Naive thymus-derived CD4-positive, alpha-beta T cell (primary cell): Measurements from ENCODE around the gene MEGF11. TPM values are rescaled to one million over a fixed set of nuclear protein-coding genes. Genes with fewer than 3 reads are reported as not detected.
A peak's percentile ranks its signal among the peaks of the same experiment; 100 is the strongest.

ENCODE experiments used
- ATAC-seq: fragments of 150-1000 bp; cut with Tn5 transposase; 2 replicates; pipeline ENCODE4 v1.10.0; 2021; ENCODE audit warnings: mild to moderate bottlenecking, moderate library complexity
- CTCF ChIA-PET: fragments of 350-600 bp; sonication (Branson Sonifier 250); formaldehyde crosslinking; loops from one replicate; lab custom pipeline; 2021; ENCODE audit warnings: antibody characterized with exemption; lab: Charles Lee
- POLR2A ChIA-PET: fragments of 350-600 bp; sonication (Branson Sonifier 250); formaldehyde crosslinking; loops from one replicate; lab custom pipeline; 2021; ENCODE audit warnings: antibody characterized with exemption, inconsistent platforms; lab: Charles Lee
- DNase-seq, 9 donors: peaks; one replicate each; pipeline versions ENCODE4 v3.0.0 to v3.0.0-alpha.2; 2020 to 2022; ENCODE audit warnings: mixed read lengths in 1 of 9
- H3K27ac ChIP-seq: one replicate; pipeline ENCODE4 v1.7.0; 2013; ENCODE audit warnings: mild to moderate bottlenecking, low read depth, low read length, moderate library complexity
- H3K27me3 ChIP-seq, 2 donors: one replicate each; pipeline ENCODE4 v1.7.0; 2013; ENCODE audit warnings: low read length in 2 of 2, mild to moderate bottlenecking in 2 of 2, moderate library complexity in 2 of 2; ENCODE audit not compliant: control insufficient read depth in 2 of 2, insufficient read depth in 2 of 2
- H3K36me3 ChIP-seq, 3 experiments: 1 replicate in 2 of 3; 2 replicates in 1 of 3; pipeline ENCODE4 v1.7.0; 2013; ENCODE audit warnings: low read length in 3 of 3, mild to moderate bottlenecking in 3 of 3, moderate library complexity in 1 of 3; ENCODE audit not compliant: insufficient read depth in 3 of 3, control insufficient read depth in 2 of 3
- H3K4me1 ChIP-seq, 2 donors: one replicate each; pipeline ENCODE4 v1.7.0; 2013; ENCODE audit warnings: low read length in 2 of 2, mild to moderate bottlenecking in 2 of 2, moderate library complexity in 1 of 2; ENCODE audit not compliant: control insufficient read depth in 2 of 2, insufficient read depth in 2 of 2
- H3K4me3 ChIP-seq: 2 replicates; pipeline ENCODE4 v1.7.0; 2013; ENCODE audit warnings: mild to moderate bottlenecking, low read length
- H3K9me3 ChIP-seq, 3 experiments: 1 replicate in 2 of 3; 2 replicates in 1 of 3; pipeline ENCODE4 v1.7.0; 2013; ENCODE audit warnings: low read length in 3 of 3; ENCODE audit not compliant: control insufficient read depth in 2 of 3
- H3K27ac Mint-ChIP-seq, 9 donors: one replicate each; pipeline ENCODE4 v1.8.0; 2020 to 2022; ENCODE audit warnings: mixed read lengths in 9 of 9, mild to moderate bottlenecking in 8 of 9, moderate library complexity in 5 of 9, inconsistent platforms in 2 of 9
- H3K27me3 Mint-ChIP-seq, 5 donors: one replicate each; pipeline ENCODE4 v1.8.0; 2021 to 2022; ENCODE audit warnings: mixed read lengths in 5 of 5, mild to moderate bottlenecking in 1 of 5
- H3K36me3 Mint-ChIP-seq, 5 donors: one replicate each; pipeline ENCODE4 v1.8.0; 2020 to 2022; ENCODE audit warnings: mixed read lengths in 5 of 5, mild to moderate bottlenecking in 3 of 5, inconsistent platforms in 1 of 5
- H3K4me1 Mint-ChIP-seq, 7 donors: one replicate each; pipeline ENCODE4 v1.8.0; 2020 to 2022; ENCODE audit warnings: mixed read lengths in 7 of 7, mild to moderate bottlenecking in 3 of 7, inconsistent platforms in 1 of 7
- H3K4me3 Mint-ChIP-seq, 10 donors: one replicate each; pipeline ENCODE4 v1.8.0; 2020 to 2022; ENCODE audit warnings: mild to moderate bottlenecking in 10 of 10, mixed read lengths in 10 of 10, moderate library complexity in 6 of 10, inconsistent platforms in 2 of 10
- H3K9me3 Mint-ChIP-seq, 11 donors: one replicate each; pipeline ENCODE4 v1.8.0; 2020 to 2022; ENCODE audit warnings: mixed read lengths in 11 of 11, mild to moderate bottlenecking in 4 of 11, inconsistent platforms in 1 of 11, moderate library complexity in 1 of 11
- intact Hi-C, 2 donors: fragments of 100-400 bp; cut with micrococcal nuclease; formaldehyde crosslinking; loops; one replicate each; pipeline ENCODE4 v1.15.1; 2023
- polyA plus RNA-seq, 2 donors: library from polyadenylated mRNA; unstranded; fragments of 300-500 nt; fragmentation: Illumina TruSeq; gene quantifications; one replicate each; pipeline ENCODE4 v1.2.3, GENCODE V29; 2021
- total RNA-seq, 6 experiments: library from RNA in 5 of 6; stranded (reverse) in 5 of 6; gene quantifications; 1 replicate in 5 of 6; 2 replicates in 1 of 6; pipeline ENCODE4 v1.2.3 and lab custom pipeline; 2021 to 2026

Gene MEGF11
- total and polyA plus RNA-seq, 7 experiments from 2014 or later: 0.45 TPM; not detected in 6

DNA sequence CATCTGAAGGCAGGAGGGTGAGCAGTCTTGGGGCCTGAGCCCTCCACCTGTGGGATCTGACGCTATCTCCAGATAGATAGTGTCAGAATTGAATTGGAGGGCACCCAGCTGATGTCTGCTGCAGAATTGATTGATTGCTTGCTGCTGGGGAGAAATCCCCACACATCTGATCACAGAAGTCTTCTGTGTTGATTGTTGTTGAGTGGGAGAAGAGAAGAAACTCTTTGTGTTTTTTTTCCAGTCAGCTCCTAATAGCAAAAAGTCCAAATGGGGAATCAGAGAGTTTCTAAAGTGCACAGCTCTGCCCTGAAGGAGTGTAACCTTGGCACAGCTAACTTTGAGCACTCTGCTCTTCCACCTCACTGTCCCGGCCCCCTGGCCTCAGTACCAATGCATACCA lies 318.2 kb downstream of the MEGF11 start:
- peaks cover 0 to 5% (median 0%) of the 10 kb centered on the region in 5 donors for H3K27me3 Mint-ChIP-seq
- DNase-seq: no peak
- Histone ChIP-seq H3K27me3 (no peaks in the 10 kb centered on the region), H3K9me3 (no peaks in the 10 kb centered on the region), H3K4me3 (no peak overlapping the region), H3K27ac (no peak overlapping the region), H3K4me1 (no peaks in the 10 kb centered on the region), H3K36me3 (no peaks in the 10 kb centered on the region)
- no peaks in the 10 kb centered on the region for H3K9me3 Mint-ChIP-seq
- POLR2A ChIA-PET: no interaction called here
- H3K4me3 Mint-ChIP-seq: no peak overlapping the region
- H3K4me1 Mint-ChIP-seq: peaks cover 0 to 7% (median 0%) of the 10 kb centered on the region in 7 donors
- H3K36me3 Mint-ChIP-seq: no peaks in the 10 kb centered on the region
- intact Hi-C loops: no loop called here
- ATAC-seq: no peak
- no peak overlapping the region for H3K27ac Mint-ChIP-seq
- CTCF ChIA-PET: interaction anchor here (0.6 kb wide), 1 partner anchor 470 kb away, joined by 3 read pairs; no protein-coding TSS in a partner anchor

- no peaks in the 10 kb centered on the region for H3K9me3 Mint-ChIP-seq
- H3K27me3 Mint-ChIP-seq: peaks cover 0 to 5% (median 0%) of the 10 kb centered on the region in 5 donors
- ATAC-seq (no peak), DNase-seq (no peak)
- H3K4me3 Mint-ChIP-seq: no peak overlapping the region
- Histone ChIP-seq H3K27me3 (no peaks in the 10 kb centered on the region), H3K27ac (no peak overlapping the region), H3K9me3 (no peaks in the 10 kb centered on the region), H3K4me1 (no peaks in the 10 kb centered on the region), H3K4me3 (no peak overlapping the region), H3K36me3 (no peaks in the 10 kb centered on the region)
- peaks cover 0 to 4% (median 0%) of the 10 kb centered on the region in 5 donors for H3K36me3 Mint-ChIP-seq
- intact Hi-C loops: no loop called here
- ChIA-PET POLR2A (no interaction called here), CTCF (no interaction called here)
- no peak overlapping the region for H3K27ac Mint-ChIP-seq
- H3K4me1 Mint-ChIP-seq: peaks cover 0 to 3% (median 0%) of the 10 kb centered on the region in 7 donors
These were observed 322.3 kb downstream of the MEGF11 start for GRCh38 chr15:65931221-65931620.

DNA sequence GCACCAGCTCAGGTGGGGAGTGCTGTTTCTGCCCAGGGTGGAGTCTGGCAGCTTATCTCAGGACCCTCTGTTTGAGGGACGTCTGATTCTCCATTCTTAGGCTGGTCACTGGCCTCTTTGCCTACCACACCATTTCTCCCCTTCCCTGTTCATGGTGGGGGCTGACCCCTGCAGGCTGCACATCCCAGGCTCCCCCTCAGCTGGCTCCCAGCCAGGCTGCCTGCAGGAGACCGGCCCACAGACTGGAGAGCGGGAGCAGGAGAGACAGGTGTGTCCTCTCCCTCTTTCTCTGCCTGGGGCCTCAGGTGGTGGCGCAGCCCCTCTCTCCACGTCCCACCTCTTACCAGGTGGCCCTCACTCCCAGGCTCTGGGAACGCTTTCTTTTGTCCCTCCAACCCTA lies 323.4 kb downstream of the MEGF11 start:
- Mint-ChIP-seq H3K4me3 (no peak overlapping the region), H3K27ac (no peak overlapping the region), H3K9me3 (no peaks in the 10 kb centered on the region), H3K36me3 (peaks cover 0 to 4% (median 0%) of the 10 kb centered on the region in 5 donors), H3K27me3 (peaks cover 0 to 5% (median 0%) of the 10 kb centered on the region in 5 donors), H3K4me1 (peaks cover 0 to 3% (median 0%) of the 10 kb centered on the region in 7 donors)
- DNase-seq: no peak
- ATAC-seq: no peak
- Histone ChIP-seq H3K4me3 (no peak overlapping the region), H3K36me3 (no peaks in the 10 kb centered on the region), H3K9me3 (no peaks in the 10 kb centered on the region), H3K27me3 (no peaks in the 10 kb centered on the region), H3K4me1 (no peaks in the 10 kb centered on the region), H3K27ac (no peak overlapping the region)
- CTCF ChIA-PET: no interaction called here
- intact Hi-C loops: no loop called here
- POLR2A ChIA-PET: no interaction called here

- Mint-ChIP-seq H3K36me3 (peaks cover 0 to 4% (median 0%) of the 10 kb centered on the region in 5 donors), H3K4me1 (peaks cover 0 to 3% (median 0%) of the 10 kb centered on the region in 7 donors), H3K4me3 (no peak overlapping the region), H3K27ac (no peak overlapping the region), H3K27me3 (peaks cover 0 to 5% (median 0%) of the 10 kb centered on the region in 5 donors), H3K9me3 (no peaks in the 10 kb centered on the region)
- ChIA-PET POLR2A (no interaction called here), CTCF (no interaction called here)
- Histone ChIP-seq H3K27ac (no peak overlapping the region), H3K36me3 (no peaks in the 10 kb centered on the region), H3K9me3 (no peaks in the 10 kb centered on the region), H3K4me3 (no peak overlapping the region), H3K4me1 (no peaks in the 10 kb centered on the region), H3K27me3 (no peaks in the 10 kb centered on the region)
- intact Hi-C loops: no loop called here
- ATAC-seq: no peak
- DNase-seq: no peak
These were observed 324.0 kb downstream of the MEGF11 start for GRCh38 chr15:65929573-65929972.

- Histone ChIP-seq H3K9me3 (no peaks in the 10 kb centered on the region), H3K27me3 (no peaks in the 10 kb centered on the region), H3K27ac (no peak overlapping the region), H3K4me3 (no peak overlapping the region), H3K36me3 (no peaks in the 10 kb centered on the region), H3K4me1 (no peaks in the 10 kb centered on the region)
- Mint-ChIP-seq H3K27ac (peak overlapping the region in 1 of 9 donors; percentile 46), H3K27me3 (peaks cover 0 to 5% (median 0%) of the 10 kb centered on the region in 5 donors), H3K9me3 (no peaks in the 10 kb centered on the region), H3K4me3 (no peak overlapping the region), H3K36me3 (peaks cover 0 to 4% (median 0%) of the 10 kb centered on the region in 5 donors), H3K4me1 (peaks cover 0 to 2% (median 0%) of the 10 kb centered on the region in 7 donors)
- DNase-seq (no peak), ATAC-seq (no peak)
- CTCF ChIA-PET: interaction anchor here (0.6 kb wide), 1 partner anchor 324 kb away, joined by 3 read pairs; no protein-coding TSS in a partner anchor
- intact Hi-C loops: no loop called here
- POLR2A ChIA-PET: no interaction called here
These were observed 326.0 kb downstream of the MEGF11 start for GRCh38 chr15:65927545-65927944.

- ATAC-seq (no peak), DNase-seq (no peak)
- H3K9me3 Mint-ChIP-seq: no peaks in the 10 kb centered on the region
- POLR2A ChIA-PET: no interaction called here
- Histone ChIP-seq H3K36me3 (no peaks in the 10 kb centered on the region), H3K4me1 (no peaks in the 10 kb centered on the region), H3K27ac (no peak overlapping the region), H3K9me3 (no peaks in the 10 kb centered on the region), H3K27me3 (no peaks in the 10 kb centered on the region), H3K4me3 (no peak overlapping the region)
- H3K4me1 Mint-ChIP-seq: peaks cover 0 to 2% (median 0%) of the 10 kb centered on the region in 7 donors
- H3K27ac Mint-ChIP-seq: peak overlapping the region in 1 of 9 donors; percentile 46
- H3K4me3 Mint-ChIP-seq: no peak overlapping the region
- CTCF ChIA-PET: interaction anchor here (0.6 kb wide), 1 partner anchor 325 kb away, joined by 3 read pairs; no protein-coding TSS in a partner anchor
- intact Hi-C loops: no loop called here
- peaks cover 0 to 4% (median 0%) of the 10 kb centered on the region in 5 donors for H3K36me3 Mint-ChIP-seq
- no peaks in the 10 kb centered on the region for H3K27me3 Mint-ChIP-seq
These were observed 326.7 kb downstream of the MEGF11 start for GRCh38 chr15:65926899-65927298.

GRCh38 chr15:65926459-65926858 lies 327.1 kb downstream of the MEGF11 start:
- no peaks in the 10 kb centered on the region for H3K27me3 ChIP-seq
- Mint-ChIP-seq H3K4me1 (peaks cover 0 to 2% (median 0%) of the 10 kb centered on the region in 7 donors), H3K36me3 (peaks cover 0 to 5% (median 0%) of the 10 kb centered on the region in 5 donors), H3K4me3 (no peak overlapping the region), H3K9me3 (no peaks in the 10 kb centered on the region), H3K27me3 (no peaks in the 10 kb centered on the region), H3K27ac (peak overlapping the region in 1 of 9 donors; percentile 6)
- no peaks in the 10 kb centered on the region for H3K9me3 ChIP-seq
- no peak overlapping the region for H3K27ac ChIP-seq
- H3K4me1 ChIP-seq: no peaks in the 10 kb centered on the region
- DNase-seq (no peak), ATAC-seq (no peak)
- H3K4me3 ChIP-seq: no peak overlapping the region
- ChIA-PET CTCF (no interaction called here), POLR2A (no interaction called here)
- H3K36me3 ChIP-seq: no peaks in the 10 kb centered on the region
- intact Hi-C loops: no loop called here
